Stimulated activated CD8-positive, alpha-beta memory T cell treated with anti-CD3 and anti-CD28 coated beads, Interleukin-4, amount 100 ng/mL, for 24 hours (primary cell): Measurements from ENCODE around the gene SHISA3.

ENCODE experiments used
- DNase-seq: peaks from one replicate; pipeline ENCODE4 v3.0.0-alpha.2; 2020; ENCODE audit warnings: low read depth

The SHISA3 gene

GRCh38 chr4:42446823-42447222 lies 49.5 kb downstream of the SHISA3 start:
- DNase-seq: no peak
